AG09309 (cell line): ENCODE results near the gene PROP1.
"Not testable (repeated sequence)": the region's sequence is repeated elsewhere in the genome, so short reads cannot be mapped to it uniquely, and the experiment has no call there.

Experiments
- DNase-seq: peaks from one replicate; pipeline ENCODE4 v3.0.0-alpha.2; 2010; ENCODE audit warnings: low read depth
- H3K4me3 ChIP-seq: 2 replicates; pipeline ENCODE4 v1.5.1; 2011; ENCODE audit warnings: mild to moderate bottlenecking, low read depth, low read length, moderate library complexity; ENCODE audit not compliant: control insufficient read depth
- TF ChIP-seq, protein P1 (sequence below): IDR thresholded peaks from 2 replicates; pipeline ENCODE4 v1.5.1; 2011; ENCODE audit warnings: mild to moderate bottlenecking, low read depth, low read length, inconsistent platforms; ENCODE audit not compliant: insufficient read depth, control insufficient read depth; ENCODE audit errors: missing control alignments

PROP1 gene

DNA sequence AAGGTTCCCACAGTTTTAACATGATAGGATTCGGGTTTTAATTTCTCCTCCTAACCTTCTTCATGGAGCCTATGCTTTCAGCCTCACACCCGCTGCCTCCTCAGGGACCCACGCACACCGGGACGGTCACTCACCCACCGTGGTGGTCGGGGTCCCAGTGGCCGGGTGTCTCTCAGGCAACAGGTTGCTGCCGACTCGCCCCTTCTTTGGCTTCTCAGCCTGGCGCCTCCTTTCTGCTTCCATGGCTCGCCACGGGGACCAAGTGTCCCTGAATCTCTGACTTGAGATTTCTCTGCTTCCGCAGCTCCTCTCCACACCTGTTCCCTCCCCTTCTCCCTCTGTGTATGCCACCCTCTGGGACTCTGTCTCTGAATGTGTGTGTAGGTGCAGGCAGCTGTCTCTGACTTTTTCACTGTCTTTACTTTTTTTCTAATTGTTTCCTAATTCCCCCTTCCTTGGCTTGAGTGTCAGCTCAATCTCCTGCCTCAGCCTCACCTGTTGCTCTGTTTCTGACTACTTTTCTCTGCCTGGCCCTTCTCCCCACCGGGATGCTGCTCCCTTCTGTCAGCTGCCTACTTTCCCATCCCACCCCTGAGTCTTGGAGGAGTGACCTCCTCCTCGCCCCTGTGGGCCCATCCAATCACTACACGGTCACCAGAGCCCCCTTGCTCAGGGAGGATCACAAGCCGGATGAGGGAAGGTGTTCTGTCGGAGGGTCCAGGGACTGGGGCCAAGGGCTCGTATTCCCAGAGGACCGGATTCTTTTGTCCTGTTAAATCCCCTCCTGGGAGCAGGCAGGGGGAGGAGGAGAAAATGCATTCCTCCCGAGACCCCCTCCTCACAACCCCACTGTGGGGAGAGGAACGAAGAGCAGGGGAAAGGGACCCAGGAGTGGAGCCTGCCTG, at the start of gene PROP1:
Gene PROP1 (minus strand): TSS at position 552 of the 905 bp plus-strand sequence. CDS start 309 bp downstream, at position 243.
- DNase-seq: no peak
- TF ChIP-seq, protein P1, sequence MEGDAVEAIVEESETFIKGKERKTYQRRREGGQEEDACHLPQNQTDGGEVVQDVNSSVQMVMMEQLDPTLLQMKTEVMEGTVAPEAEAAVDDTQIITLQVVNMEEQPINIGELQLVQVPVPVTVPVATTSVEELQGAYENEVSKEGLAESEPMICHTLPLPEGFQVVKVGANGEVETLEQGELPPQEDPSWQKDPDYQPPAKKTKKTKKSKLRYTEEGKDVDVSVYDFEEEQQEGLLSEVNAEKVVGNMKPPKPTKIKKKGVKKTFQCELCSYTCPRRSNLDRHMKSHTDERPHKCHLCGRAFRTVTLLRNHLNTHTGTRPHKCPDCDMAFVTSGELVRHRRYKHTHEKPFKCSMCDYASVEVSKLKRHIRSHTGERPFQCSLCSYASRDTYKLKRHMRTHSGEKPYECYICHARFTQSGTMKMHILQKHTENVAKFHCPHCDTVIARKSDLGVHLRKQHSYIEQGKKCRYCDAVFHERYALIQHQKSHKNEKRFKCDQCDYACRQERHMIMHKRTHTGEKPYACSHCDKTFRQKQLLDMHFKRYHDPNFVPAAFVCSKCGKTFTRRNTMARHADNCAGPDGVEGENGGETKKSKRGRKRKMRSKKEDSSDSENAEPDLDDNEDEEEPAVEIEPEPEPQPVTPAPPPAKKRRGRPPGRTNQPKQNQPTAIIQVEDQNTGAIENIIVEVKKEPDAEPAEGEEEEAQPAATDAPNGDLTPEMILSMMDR: no peak
- no peak within 1 kb of the TSS for H3K4me3 ChIP-seq

DNA sequence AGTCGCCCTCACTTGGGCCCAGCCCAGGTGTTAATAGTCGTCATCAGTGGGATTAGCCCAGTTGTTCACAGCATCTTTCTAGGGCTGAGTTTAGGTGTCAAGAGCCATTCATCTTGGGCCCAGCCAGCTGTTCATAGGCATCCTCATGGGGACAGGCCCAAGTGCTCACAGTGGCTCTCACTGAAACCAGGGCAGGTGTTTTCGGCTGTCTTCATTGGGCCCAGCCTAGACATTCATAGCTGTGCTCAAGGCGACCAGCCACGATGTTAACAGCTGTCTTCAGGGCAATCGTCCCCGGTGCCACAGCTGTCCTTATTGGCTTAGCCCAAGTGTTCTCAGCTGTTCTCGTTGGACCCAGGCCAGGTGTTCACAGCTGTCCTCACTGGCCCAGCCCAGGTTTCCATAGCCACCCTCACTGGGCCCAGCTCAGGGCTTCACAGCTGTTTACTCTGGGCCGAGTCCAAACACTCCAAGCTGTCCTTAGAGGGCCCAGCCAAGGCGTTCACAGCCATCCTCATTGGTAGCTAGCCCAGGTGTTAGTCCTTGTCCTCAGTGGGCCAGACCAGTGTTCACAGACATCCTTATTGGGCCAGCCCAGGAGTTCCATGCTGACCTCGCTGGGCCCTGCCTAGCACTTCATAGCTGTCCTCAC, 23.5 kb upstream of the PROP1 start:
- not testable (repeated sequence) for H3K4me3 ChIP-seq, DNase-seq

DNA sequence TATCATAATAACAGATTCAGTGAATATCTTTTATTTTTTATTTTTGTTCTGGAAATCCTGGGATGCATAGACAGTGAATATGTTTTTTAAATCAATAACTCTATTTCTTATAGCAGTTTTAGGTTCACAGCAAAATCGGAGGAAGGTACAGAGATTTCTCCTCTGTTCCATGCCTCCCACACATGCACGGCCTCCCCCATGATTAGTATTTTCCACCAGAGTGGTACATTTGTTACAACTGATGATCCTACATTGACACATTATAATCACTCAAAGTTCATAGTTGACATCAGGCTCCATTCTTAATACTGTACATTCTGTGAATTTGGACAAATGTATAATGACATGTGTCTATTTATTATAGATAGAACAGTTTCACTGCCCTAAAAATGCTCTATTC, 16.7 kb upstream of the PROP1 start:
- not testable (repeated sequence) for DNase-seq, H3K4me3 ChIP-seq

DNA sequence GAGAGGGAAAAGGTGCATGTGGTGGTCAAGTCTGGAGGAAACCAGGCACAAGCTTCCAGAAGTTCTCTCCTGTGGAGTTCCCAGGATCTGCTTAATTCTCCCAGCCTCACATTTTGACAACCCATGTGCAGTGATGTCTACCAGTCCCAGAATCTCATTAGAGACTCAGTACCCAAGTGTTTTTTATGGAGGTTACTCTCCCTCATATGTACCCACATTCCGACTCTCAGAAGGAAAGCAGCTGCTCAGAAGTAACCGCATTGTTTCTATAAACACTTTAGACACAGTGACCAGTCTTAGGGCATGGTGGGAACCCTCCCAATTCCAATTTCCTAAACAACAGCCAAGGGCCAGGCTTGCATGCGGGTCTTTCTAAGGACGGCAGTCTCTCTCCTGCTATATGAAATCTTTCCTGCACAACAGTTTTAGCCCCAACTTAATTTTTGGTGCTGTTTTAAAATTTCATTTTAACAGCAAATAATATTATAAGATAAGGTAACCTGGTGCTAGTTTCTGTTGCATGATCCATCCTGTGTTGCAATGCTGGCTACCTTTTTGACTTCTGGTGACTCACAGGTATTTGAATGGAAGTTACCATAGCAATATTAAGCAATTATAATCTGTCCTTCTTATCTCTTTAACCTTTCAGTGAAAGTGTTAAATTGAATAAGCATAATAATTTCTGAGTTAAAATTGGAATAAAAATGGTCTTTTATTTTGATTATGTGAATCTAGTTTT, 15.9 kb upstream of the PROP1 start:
- not testable (repeated sequence) for DNase-seq, H3K4me3 ChIP-seq

DNA sequence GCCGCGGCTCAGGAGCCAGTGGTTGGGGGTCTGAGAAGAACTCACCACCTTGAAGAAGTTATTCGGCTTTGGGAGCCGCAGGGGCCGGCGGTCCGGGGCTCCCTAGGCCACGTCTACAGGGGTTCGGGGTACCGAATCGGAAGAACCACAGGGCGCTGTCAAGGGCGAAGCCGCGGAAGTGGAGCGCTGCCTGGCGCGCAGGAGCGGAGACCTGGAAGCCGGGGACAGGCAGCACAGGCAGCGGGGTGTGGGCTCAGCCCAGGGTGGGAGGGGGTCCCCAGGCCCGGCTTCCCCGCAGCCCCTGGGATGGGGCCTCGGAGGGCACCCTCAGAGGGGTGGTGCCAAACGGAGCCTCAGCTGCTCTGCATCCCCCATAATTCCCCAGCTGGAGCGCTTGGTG, 11.2 kb upstream of the PROP1 start:
- not testable (repeated sequence) for H3K4me3 ChIP-seq

DNA sequence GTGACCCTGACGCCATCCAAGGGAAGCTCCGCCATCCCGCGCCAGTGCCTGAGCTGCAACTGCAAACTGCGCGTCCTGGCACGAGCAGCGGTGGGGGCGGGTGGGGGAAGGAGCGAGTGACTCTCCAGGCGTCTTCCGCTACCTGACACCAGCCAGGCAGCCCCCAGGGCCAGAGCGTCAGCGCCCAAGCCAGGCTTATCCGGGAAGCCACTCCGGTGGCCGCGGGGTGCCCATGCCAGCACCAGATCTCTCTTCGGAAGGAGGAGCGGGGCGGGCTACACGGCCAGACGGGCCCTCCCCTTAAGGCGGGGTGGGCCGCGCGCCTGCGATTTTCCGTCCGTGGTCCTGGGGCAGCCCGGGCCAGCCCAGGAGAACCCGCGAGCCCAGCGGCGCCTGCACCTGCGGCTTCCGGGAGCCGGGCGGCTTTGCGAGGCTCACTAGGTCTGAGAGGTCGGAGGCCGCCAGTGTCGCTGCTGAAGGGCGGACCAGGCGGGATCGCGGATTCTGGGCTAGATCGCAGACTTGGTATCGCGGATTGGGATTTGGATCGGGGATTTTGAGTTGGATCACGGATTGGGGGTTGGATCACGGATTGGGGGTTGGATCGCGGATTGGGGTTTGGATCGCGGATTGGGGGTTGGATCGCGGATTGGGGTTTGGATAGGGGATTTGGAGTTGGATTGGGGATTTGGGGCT, 10.6 kb upstream of the PROP1 start:
- not testable (repeated sequence) for H3K4me3 ChIP-seq, DNase-seq

More for the DNA sequence above, 11.2 kb upstream of the PROP1 start:
- DNase-seq: not testable (repeated sequence)

DNA sequence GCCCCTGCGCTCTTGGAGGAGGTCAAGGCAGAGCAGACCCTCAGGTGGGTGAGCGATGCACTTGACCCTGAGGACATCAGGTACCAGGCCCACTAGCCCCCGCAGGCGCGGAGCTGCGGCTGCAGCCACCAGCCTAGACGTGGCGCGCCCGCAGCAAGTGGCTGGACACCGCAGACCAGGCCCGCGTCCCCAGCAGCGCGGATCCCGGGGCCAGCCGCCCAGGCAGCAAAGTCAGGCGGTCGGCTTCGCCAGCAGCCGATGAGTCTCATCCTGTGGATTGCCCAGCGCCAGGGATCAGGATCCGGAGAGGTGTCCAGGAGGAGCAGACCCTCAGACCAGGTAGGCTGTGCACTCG, 10.1 kb upstream of the PROP1 start:
- H3K4me3 ChIP-seq, DNase-seq: not testable (repeated sequence)

DNA sequence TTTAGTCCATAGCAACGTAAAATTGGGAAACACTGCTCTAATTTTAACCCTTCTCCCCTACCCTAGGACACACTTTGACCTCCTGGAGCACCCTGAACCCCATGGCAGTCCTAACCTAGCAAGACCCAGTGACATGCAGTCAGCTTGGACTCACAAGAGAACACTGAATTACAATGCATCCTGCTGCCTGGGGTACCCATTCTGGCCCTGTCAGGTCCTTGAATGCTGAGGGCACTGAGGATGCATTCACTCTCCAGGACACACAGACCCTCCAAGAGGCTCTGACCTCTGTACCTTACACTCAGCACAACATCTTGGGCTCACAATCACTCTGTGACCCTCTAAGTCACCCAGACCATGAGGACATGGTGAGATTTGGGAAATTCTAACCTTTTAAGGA, 1.8 kb upstream of the PROP1 start:
- no peak for DNase-seq
- TF ChIP-seq, protein P1: no peak
- no peak overlapping the region for H3K4me3 ChIP-seq

DNA sequence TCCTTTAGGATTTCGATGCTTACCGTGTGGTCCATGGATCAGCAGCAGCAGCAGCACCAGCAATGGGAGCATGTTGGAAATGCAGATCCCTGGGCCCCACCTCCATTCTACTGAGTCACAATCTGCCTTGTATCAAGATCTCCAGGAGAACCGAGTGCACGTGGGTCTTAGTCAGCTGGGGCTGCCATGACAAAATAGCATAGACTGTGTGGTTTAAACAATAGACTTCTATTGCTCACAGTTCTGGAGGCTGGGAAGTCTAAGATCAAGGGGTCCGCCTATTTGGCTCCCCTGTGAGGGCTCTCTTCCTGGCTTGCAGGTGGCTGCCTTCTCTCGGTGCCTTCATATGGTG, 1.3 kb upstream of the PROP1 start:
- no peak overlapping the region for H3K4me3 ChIP-seq
- TF ChIP-seq, protein P1: no peak
- no peak for DNase-seq
